HL-60/S4 treated with retinoic acid at 250 ng/mL for 4 days and 3 days (cell line): Measurements from ENCODE around the gene DRD3.

ENCODE experiments used
- in situ Hi-C: fragments of 300-500 bp; cut with MboI; formaldehyde crosslinking; loops from 2 replicates; pipeline ENCODE4 v1.7.0; 2022; ENCODE audit warnings: low sequenced_read_pairs

Gene DRD3

GRCh38 chr3:114126461-114126860, 52.4 kb downstream of the DRD3 start:
- in situ Hi-C loops, result no loop called here

GRCh38 chr3:114122027-114122709, 56.7 kb downstream of the DRD3 start:
- in situ Hi-C loops, result no loop called here

GRCh38 chr3:114120211-114120610, 58.6 kb downstream of the DRD3 start:
- in situ Hi-C loops, result no loop called here

GRCh38 chr3:114119776-114120175, 59.1 kb downstream of the DRD3 start:
- in situ Hi-C loops, result no loop called here

GRCh38 chr3:114115143-114115542, 63.7 kb downstream of the DRD3 start:
- in situ Hi-C loops, result no loop called here

- in situ Hi-C loops, result no loop called here
Observed at GRCh38 chr3:114114719-114115118, 64.1 kb downstream of the DRD3 start.

- in situ Hi-C loops, result no loop called here
Observed at GRCh38 chr3:114112696-114113095, 66.2 kb downstream of the DRD3 start.

GRCh38 chr3:114111060-114111770, 67.6 kb downstream of the DRD3 start:
- in situ Hi-C loops, result no loop called here

- in situ Hi-C loops, result no loop called here
Observed at GRCh38 chr3:114110439-114110838, 68.4 kb downstream of the DRD3 start.

GRCh38 chr3:114108137-114108536, 70.7 kb downstream of the DRD3 start:
- in situ Hi-C loops, result no loop called here

GRCh38 chr3:114104414-114104813, 74.4 kb downstream of the DRD3 start:
- in situ Hi-C loops, result no loop called here

- in situ Hi-C loops, result no loop called here
Observed at GRCh38 chr3:114103858-114104257, 75.0 kb downstream of the DRD3 start.

- in situ Hi-C loops, result no loop called here
Observed at GRCh38 chr3:114103181-114103580, 75.7 kb downstream of the DRD3 start.

- in situ Hi-C loops, result no loop called here
Observed at GRCh38 chr3:114101101-114101500, 77.8 kb downstream of the DRD3 start.

- in situ Hi-C loops, result no loop called here
Observed at GRCh38 chr3:114095796-114096195, 83.1 kb downstream of the DRD3 start.

- in situ Hi-C loops, result no loop called here
Observed at GRCh38 chr3:114093596-114093995, 85.3 kb downstream of the DRD3 start.

GRCh38 chr3:114093016-114093380, 85.9 kb downstream of the DRD3 start:
- in situ Hi-C loops, result no loop called here

- in situ Hi-C loops, result no loop called here
Observed at GRCh38 chr3:114092151-114093015, 86.5 kb downstream of the DRD3 start.

GRCh38 chr3:114089675-114090074, 89.2 kb downstream of the DRD3 start:
- in situ Hi-C loops, result no loop called here

- in situ Hi-C loops, result no loop called here
Observed at GRCh38 chr3:114086356-114086755, 92.5 kb downstream of the DRD3 start.

- in situ Hi-C loops, result no loop called here
Observed at GRCh38 chr3:114083112-114083511, 95.7 kb downstream of the DRD3 start.

GRCh38 chr3:114081037-114081436, 97.8 kb downstream of the DRD3 start:
- in situ Hi-C loops, result no loop called here
